ENCODE data around the gene NRGN. TPM values are rescaled to one million over a fixed set of nuclear protein-coding genes. Genes with fewer than 3 reads are reported as not detected.

The NRGN gene
- total and polyA plus RNA-seq, 2 of the 8 experiments (the other 6 are each of a cell fraction or from before 2014, with no cell fraction given): 0.60 to 1.0 TPM

GRCh38 chr11:124748100-124748418, 8.3 kb downstream of the NRGN start (continued):
- TF ChIP-seq EGR1 (IDR thresholded peaks at IDR 0.05; ENCODE audit: borderline replicate concordance, low read depth, low read length): no peak
